ENCODE results near the gene RAD23A. TPM values are rescaled to one million over a fixed set of nuclear protein-coding genes. Genes with fewer than 3 reads are reported as not detected.

Gene RAD23A
- total RNA-seq, 4 donors from 2014 or later, result 133 to 219 (median 158) TPM

- Histone ChIP-seq H3K4me3 (no peak overlapping the region), H3K27me3 (no peaks in the 10 kb centered on the region), H3K9me3 (no peaks in the 10 kb centered on the region), H3K36me3 (no peaks in the 10 kb centered on the region), H3K4me1 (peaks cover 0 to 30% (median 3%) of the 10 kb centered on the region in 3 donors), H3K27ac (no peak overlapping the region)
- WGBS, 2 donors (ENCODE audit: low coverage in 1 of 2), result 92% methylated on average over 4 of the region's 5 CpGs
- TF ChIP-seq EP300 (IDR thresholded peaks at IDR 0.05) (no peak), POLR2A (IDR thresholded peaks at IDR 0.05) (no peak), POLR2AphosphoS5 (IDR thresholded peaks at IDR 0.05) (no peak), CTCF (IDR thresholded peaks at IDR 0.05) (no peak)
- no peak for ATAC-seq
Measured at GRCh38 chr19:12967907-12968306, 22.2 kb downstream of the RAD23A start.

GRCh38 chr19:12969292-12969988 is 23.8 kb downstream of the RAD23A start, which contains the start of gene DAND5:
DAND5 (plus strand) TSS chr19:12969576; CDS start chr19:12969661, 85 bp downstream.
- Histone ChIP-seq H3K9me3 (no peaks in the 10 kb centered on the region), H3K27me3 (no peaks in the 10 kb centered on the region), H3K36me3 (no peaks in the 10 kb centered on the region), H3K4me3 (no peak within 1 kb of the TSS), H3K4me1 (peaks cover 0 to 30% (median 3%) of the 10 kb centered on the region in 3 donors), H3K27ac (peak within 1 kb of the TSS in 3 of 4 donors; percentile 61 to 74 (median 71))
- ATAC-seq, result no peak
- WGBS, 2 donors (ENCODE audit: low coverage in 1 of 2), result no CpG with 5 or more reads among the region's 14 CpGs
- TF ChIP-seq POLR2A (IDR thresholded peaks at IDR 0.05) (no peak), CTCF (IDR thresholded peaks at IDR 0.05) (no peak), POLR2AphosphoS5 (IDR thresholded peaks at IDR 0.05) (no peak), EP300 (IDR thresholded peaks at IDR 0.05) (no peak)

GRCh38 chr19:12970070-12970820 is 24.6 kb downstream of the RAD23A start:
- Histone ChIP-seq H3K4me1 (peaks cover 0 to 28% (median 3%) of the 10 kb centered on the region in 3 donors), H3K9me3 (no peaks in the 10 kb centered on the region), H3K36me3 (no peaks in the 10 kb centered on the region), H3K27me3 (no peaks in the 10 kb centered on the region), H3K27ac (peak overlapping the region in 3 of 4 donors; percentile 61 to 74 (median 71)), H3K4me3 (no peak overlapping the region)
- WGBS, 2 donors (ENCODE audit: low coverage in 1 of 2), result 95 to 98% methylated on average over 5 to 7 of the region's 7 CpGs
- TF ChIP-seq POLR2AphosphoS5 (IDR thresholded peaks at IDR 0.05) (no peak), EP300 (IDR thresholded peaks at IDR 0.05) (no peak), CTCF (IDR thresholded peaks at IDR 0.05) (no peak), POLR2A (IDR thresholded peaks at IDR 0.05) (no peak)
- ATAC-seq, result no peak

GRCh38 chr19:12973236-12973635 is 27.6 kb downstream of the RAD23A start:
- 100% methylated on average over 1 of the region's 16 CpGs; no CpG with 5 or more reads in 1 of the 2 donors for WGBS, 2 donors (ENCODE audit: low coverage in 1 of 2)

More at GRCh38 chr19:12973236-12973635, 27.6 kb downstream of the RAD23A start:
- Histone ChIP-seq H3K9me3 (no peaks in the 10 kb centered on the region), H3K4me1 (peaks cover 0 to 26% (median 3%) of the 10 kb centered on the region in 3 donors), H3K36me3 (no peaks in the 10 kb centered on the region), H3K4me3 (no peak overlapping the region), H3K27me3 (no peaks in the 10 kb centered on the region), H3K27ac (no peak overlapping the region)
- TF ChIP-seq POLR2AphosphoS5 (IDR thresholded peaks at IDR 0.05) (no peak), CTCF (IDR thresholded peaks at IDR 0.05) (no peak), EP300 (IDR thresholded peaks at IDR 0.05) (no peak), POLR2A (IDR thresholded peaks at IDR 0.05) (no peak)
- no peak for ATAC-seq
